Endothelial cell of umbilical vein (primary cell): ENCODE results near the gene TBL3.

Experiments used
- CTCF ChIP-seq, 2 donors: IDR thresholded peaks; 1 replicate in 1 of 2; 2 replicates in 1 of 2; pipeline ENCODE4 v1.5.1; 2011; ENCODE audit warnings: low read length in 2 of 2, mild to moderate bottlenecking in 2 of 2, moderate library complexity in 2 of 2, control low read depth in 1 of 2, inconsistent platforms in 1 of 2, low read depth in 1 of 2; ENCODE audit not compliant: insufficient read depth in 1 of 2; ENCODE audit errors: extremely low read depth in 1 of 2
- EZH2 ChIP-seq: IDR thresholded peaks from 2 replicates; pipeline ENCODE4 v1.6.1; 2012; ENCODE audit warnings: borderline replicate concordance, low read depth, mild to moderate bottlenecking, moderate library complexity, low read length, inconsistent platforms; ENCODE audit not compliant: severe bottlenecking
- GATA2 ChIP-seq: IDR thresholded peaks from 2 replicates; pipeline ENCODE4 v1.7.0; 2011; ENCODE audit warnings: low read depth, mild to moderate bottlenecking, moderate library complexity, mixed read lengths, low read length; ENCODE audit not compliant: insufficient read length, insufficient read depth
- JUN ChIP-seq: IDR thresholded peaks from 2 replicates; pipeline ENCODE4 v1.6.1; 2011; ENCODE audit warnings: borderline replicate concordance, low read depth; ENCODE audit not compliant: insufficient read length, insufficient read depth
- MYC ChIP-seq: IDR thresholded peaks from one replicate; pipeline ENCODE4 v1.6.1; 2011; ENCODE audit warnings: mild to moderate bottlenecking, low read depth, low read length
- POLR2A ChIP-seq: IDR thresholded peaks from 2 replicates; pipeline ENCODE4 v1.6.1; 2012; ENCODE audit warnings: low read depth, mild to moderate bottlenecking, control low read depth, low read length
- POLR2AphosphoS5 ChIP-seq: IDR thresholded peaks from 2 replicates; pipeline ENCODE4 v1.6.1; 2012; ENCODE audit warnings: low read depth, mild to moderate bottlenecking, control low read depth, low read length, moderate library complexity; ENCODE audit not compliant: insufficient read depth

- TF ChIP-seq CTCF (IDR thresholded peaks at IDR 0.05; ENCODE audit: extremely low read depth in 1 of 2, insufficient read depth in 1 of 2, low read depth in 1 of 2, low read length in 2 of 2) (no peak), GATA2 (no peak), MYC (peak; percentile 86), POLR2A (peak; percentile 94), POLR2AphosphoS5 (peak; percentile 96), EZH2 (no peak), JUN (no peak)
Observed at GRCh38 chr16:2009791-2010510, 38.1 kb downstream of the TBL3 start, which contains the start of gene ZNF598.
